CD4-positive, alpha-beta T cell treated with Interleukin-10 for 1 hour (primary cell): ENCODE results near the gene CDK13.

ENCODE experiments used
- DNase-seq: peaks from one replicate; pipeline ENCODE4 v3.0.0-alpha.2; 2020

The CDK13 gene

DNA sequence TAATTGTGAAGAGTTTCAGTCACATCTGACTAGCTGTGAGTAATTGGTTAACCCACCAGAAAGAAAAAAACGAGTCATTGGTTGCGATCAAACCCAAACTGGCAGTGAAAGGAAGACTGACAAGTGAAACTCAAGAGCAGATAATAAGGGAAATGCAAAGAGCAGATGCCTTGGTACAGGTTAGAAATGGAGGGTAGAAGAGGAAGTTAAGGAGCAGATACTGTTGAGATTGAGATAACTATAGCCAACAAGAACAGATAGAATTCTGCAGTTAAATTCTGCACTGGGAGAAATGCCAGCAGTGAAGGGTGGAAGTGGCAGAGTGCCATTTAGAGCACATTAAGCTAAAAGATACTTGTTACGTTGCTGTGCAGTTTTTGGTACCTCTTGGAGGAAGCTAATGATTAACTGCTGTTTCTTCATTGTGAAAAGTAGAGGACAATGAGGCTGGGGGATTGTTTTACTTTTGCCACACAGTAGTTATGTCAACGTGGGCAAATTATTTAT is 65.8 kb downstream of the CDK13 start:
- DNase-seq, result no peak

DNA sequence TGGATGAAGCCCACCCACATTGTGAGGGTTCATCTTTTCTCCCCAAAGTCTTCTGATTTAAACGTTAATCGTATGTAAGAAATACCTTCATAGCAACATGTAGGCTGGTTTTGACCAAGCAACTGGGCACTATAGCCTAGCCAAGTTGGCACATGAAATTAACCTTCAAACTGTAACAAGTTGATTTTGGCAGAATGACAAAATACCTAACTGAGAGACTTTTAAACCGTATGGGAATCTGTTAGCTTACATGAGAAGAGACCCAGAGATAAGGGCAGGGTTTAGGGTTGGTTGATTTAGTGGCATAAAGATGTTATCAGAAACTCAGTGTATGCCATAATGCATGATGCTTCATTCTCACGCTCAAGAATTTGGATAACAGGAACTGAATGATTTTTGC is 69.5 kb downstream of the CDK13 start:
- DNase-seq, result no peak

DNA sequence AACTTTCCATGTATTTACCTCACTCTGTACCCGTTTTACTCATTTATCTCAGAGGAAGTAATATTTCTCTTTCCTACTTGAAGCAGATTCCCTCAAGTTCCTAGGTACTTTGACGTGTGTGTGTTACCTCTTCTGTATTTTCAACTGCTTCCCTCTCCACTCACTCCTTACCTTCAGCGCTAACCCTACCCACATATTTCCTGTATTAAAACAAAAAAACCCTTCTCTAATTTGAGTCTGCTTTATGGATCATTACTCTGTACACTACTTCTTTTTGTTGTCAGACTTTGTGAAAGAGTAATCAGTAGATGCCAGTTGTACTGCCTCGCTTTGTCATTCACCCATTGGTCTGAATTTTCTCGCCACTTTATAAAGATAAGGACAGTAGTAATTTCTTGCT is 74.0 kb downstream of the CDK13 start:
- no peak for DNase-seq

DNA sequence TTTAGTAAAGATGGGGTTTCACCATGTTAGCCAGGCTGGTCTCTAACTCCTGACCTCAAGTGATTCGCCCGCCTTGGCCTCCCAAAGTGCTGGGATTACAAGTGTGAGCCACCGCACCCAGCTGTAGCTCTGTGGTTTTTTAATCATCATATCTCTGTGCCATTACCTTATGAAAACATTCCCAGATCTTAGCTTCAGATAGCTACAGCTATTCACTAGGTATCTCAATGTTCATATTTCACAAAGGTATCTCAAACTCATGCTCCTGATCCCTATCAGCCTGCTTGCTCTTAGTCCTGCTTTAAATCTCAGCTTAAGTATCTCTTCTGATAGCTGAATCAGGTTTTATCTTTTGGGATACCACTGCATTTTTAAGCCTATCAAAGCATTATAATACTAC is 74.8 kb downstream of the CDK13 start:
- no peak for DNase-seq

DNA sequence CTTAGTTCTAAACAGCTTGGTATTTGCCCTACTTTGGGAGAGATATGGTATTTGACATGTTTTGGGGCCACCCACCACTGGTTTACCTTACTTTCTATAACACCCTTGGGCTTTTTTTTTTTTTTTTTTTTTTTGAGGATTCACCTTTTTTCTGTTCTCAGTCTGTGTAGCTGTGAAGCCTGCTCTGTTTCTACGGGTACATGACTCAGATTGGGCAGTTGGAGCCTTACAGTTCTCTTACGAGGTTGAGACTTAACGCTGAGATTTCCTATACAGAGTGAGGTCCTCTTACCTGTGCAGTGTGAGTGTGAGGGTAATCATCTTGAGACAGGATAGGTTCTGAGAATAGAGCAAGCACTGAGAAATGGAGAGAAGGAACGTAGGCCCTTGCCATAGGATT is 77.5 kb downstream of the CDK13 start:
- no peak for DNase-seq

DNA sequence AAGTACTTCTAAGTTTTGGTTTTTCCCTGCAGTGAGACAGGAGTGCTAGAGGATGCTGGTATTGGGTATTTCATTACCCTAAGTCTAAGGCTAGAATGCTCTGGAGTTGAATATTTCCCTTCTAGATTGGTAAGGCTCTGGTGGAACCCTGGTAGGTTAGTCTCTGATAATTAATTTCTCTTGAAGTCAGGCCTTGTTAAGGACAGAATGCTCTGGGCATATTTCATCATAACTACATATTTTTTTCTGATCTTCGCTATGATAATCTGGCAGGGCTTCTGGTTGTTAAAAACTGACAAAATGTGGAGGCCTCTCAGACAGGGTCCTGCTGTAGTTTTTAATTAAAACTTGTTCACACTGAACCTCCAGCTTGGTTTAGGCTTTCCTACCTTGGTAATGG is 83.8 kb downstream of the CDK13 start:
- DNase-seq, result no peak

DNA sequence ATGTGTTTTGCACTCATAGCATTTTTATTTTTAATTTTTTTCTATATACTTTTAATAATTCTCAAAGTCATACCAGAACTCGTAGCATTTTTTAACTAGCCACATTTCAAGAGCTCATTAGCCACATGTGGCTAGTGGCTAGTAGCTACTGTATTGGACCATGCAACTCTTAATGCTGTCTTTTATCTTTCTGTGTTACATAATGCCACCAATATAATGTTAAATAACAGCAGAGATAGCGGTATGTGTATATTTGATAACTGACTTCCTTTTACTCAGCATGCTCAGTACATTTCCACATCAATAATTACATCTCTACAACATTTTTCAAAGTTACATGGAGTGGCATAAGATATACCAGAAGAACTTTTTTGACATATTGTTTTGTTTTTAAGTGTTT is 91.4 kb downstream of the CDK13 start:
- no peak for DNase-seq

DNA sequence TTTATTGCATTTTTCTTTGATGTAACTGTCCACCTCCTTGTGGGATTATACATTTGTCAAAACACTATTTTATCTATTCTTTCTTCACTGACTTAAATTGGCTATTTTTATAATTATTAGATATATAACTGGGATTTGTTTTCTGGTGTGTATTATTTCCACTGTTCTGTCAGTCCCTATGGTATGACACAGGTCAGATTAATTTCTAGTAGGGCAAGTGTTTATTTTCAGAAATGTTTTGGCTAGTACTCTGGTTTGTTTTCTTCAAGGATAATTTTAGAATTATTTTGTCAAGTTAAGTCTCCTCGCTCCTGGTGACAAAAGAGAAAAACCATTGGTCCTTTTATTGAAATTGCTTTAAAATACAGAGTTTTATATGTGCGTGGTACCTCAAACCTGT is 93.1 kb downstream of the CDK13 start:
- DNase-seq, result no peak

DNA sequence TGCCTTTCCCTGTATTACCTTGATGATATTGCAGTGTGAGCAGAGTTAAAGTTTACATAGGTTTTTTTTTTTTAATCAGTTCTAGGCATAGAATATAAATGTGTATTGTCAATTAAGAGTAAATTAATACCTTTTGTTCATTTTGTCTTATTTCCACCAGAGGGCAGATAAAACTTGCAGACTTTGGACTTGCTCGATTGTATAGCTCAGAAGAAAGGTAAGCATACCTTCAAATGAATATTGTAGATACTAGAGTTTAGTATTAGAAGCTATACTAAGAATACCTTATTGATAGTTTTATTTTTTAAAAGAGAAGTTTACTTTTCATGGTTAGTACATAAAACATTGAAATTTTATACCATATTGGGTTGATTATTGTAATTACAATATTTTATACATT is 97.6 kb downstream of the CDK13 start:
- no peak for DNase-seq

DNA sequence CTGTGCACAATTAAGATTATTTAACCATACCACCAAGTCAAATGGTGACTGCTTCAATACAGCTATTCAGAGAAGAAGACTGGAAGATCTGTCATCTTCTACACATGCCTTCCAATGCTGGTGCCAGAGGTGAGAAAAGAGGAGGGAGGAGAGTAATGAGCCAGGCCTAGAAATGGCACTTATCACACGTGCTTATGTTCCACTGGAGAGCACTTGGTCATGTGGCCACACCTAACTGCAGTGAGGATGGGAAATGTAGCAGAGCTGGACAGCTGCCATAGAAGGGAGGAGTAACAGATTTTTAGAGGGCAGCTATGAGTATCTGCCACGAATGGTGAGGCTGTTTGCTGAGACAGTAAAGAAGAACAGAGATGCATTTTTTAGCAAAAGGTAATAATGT is 107.2 kb downstream of the CDK13 start:
- DNase-seq, result no peak

DNA sequence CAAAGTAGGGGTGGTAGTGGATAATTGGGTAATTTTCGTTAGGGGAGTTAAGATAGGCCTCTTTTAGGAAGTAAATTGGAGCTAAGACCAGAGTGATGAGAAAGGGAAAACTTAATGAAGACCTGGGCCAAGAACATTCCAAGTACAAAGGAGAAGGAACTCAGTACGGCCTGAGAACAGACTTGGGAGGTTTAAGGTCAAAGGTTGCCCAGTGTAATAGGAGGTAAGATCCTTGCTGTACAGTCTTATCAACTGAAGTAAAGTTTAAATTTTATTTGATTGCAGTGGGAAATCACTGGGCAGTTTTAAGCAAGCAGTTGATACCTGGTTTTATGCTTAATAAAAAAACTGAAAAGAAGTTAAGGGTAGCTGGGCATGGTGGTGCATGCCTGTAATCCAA is 108.0 kb downstream of the CDK13 start:
- no peak for DNase-seq

DNA sequence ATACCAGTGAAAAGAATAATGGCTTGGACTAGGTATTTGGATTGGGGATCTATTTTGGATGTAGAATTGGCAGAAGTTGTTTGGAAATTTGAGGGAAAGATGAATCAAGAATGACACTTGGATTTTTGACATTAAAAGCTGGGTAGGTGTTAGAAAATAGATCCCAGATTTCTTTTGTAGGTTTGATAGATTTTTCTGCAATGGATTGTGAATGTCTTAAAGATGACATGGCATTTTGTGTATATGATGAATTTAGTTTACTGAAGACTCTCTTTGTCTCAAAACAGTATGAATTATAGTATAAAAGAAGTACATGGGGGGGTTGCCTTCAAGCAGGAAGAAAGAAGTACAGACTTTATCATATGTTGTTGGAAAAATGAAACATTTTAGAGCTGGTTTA is 108.6 kb downstream of the CDK13 start:
- no peak for DNase-seq

DNA sequence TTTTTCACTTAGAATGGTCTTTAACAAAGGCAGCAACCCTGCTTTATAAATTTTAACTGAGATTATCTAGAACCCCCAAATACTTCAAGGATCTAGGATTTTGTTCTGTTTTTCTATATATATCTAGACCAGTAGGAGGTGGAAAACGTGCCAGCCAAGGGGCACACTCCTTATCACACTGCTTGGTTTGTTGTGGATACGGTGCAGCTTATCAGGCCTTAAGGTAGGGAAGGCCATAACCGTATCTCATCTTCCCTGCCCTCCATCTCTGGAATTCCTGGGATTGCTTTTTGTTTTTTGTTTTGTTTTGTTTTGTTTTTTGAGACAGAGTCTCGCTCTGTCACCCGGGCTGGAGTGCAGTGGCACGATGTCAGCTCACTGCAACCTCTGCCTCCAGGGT is 109.0 kb downstream of the CDK13 start:
- no peak for DNase-seq

DNA sequence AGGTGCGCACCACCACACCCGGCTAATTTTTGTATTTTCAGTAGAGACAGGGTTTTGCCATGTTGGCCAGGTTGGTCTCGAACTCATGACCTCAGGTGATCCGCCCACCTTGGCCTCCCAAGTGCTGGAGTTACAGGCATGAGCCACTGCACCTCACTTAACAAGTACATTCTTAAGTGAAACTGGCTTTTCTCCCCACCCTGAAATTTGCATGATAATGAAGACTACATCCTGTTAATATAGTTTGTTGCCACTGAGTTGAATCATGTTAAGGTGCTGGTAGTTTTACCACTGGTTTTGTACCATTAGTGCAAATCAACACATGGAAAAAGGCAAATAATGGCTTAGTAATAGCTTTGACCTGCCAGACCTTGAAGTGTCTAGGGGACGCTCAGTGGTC is 122.2 kb downstream of the CDK13 start:
- DNase-seq, result no peak

DNA sequence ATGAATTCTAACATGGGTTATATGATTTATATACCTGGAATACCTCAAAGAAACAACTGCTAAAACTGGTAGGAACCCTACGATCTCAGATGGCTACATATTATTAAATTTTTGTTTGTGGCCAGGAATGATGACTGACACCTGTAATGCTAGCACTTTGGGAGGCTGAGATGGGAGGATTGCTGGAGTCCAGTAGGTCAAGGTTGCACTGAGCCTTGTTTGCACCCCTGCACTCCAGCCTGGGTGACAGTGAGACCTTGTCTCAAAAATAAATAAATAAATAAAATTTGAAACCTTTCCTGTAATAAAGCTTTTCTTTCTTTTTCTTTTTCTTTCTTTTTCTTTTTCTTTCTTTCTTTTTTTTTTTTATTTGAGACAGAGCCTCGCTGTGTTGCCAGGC is 123.2 kb downstream of the CDK13 start:
- DNase-seq, result no peak

DNA sequence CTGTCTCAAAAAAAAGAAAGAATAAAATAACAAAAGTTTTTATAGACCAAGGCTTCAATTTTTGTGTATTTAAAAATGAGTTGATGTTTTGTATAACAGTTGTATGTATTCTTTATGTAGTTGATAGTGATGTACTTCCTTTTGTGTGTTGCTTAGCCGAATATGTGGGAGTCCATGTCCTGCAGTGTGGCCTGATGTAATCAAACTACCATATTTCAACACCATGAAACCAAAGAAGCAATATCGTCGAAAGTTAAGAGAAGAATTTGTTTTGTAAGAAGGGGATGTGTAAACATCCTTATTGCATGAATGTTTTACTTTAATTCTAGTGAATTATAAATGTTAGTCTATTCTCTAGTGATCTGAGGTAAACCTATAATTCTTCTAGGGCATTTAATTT is 127.8 kb downstream of the CDK13 start:
- no peak for DNase-seq

DNA sequence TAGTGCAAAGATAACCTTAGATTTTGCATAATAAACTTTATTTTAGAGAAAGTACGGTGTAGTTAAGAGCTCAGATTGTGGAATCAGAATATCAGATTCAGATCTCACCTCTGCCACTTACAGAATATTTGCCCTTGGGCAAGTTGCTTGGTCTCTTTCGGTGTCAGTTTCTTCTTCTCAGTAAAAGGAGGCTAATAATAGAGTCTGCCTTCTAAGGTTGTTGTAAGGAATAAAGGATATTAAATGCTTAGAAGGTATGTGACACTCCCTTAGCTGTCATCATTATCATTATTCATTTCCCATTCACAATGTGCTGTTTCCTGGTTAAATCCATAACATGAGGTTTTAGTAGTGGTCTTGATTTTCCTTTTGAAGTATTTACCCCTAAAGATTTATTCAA is 142.1 kb downstream of the CDK13 start:
- DNase-seq, result no peak

DNA sequence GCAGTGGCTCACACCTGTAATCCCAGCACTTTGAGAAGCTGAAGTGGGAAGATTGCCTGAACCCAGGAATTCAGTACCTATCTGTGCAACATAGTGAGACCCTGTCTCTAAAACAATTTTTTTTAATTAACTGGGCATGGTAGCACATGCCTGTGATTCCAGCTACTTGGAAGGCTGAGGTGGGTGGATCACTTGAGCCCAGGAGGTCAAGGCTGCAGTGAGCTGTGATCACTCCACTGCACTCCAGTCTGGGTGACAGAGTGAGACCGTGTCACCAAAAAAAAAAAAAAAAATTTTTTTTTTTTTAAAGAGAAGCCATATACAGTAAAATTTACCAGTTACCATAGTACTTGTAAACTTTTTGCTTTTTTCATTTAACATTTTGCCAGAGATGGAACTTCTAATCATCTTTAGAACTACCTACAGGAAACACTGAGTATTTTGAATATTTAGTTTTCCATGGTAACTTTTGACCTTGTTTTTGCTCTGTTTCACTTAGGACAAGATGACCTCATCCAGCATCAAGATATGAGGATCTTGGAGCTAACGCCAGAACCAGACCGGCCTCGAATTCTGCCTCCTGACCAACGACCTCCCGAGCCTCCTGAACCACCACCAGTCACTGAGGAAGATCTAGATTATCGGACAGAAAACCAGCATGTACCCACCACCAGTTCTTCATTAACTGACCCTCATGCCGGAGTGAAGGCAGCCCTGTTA is 143.7 kb downstream of the CDK13 start:
- no peak for DNase-seq

DNA sequence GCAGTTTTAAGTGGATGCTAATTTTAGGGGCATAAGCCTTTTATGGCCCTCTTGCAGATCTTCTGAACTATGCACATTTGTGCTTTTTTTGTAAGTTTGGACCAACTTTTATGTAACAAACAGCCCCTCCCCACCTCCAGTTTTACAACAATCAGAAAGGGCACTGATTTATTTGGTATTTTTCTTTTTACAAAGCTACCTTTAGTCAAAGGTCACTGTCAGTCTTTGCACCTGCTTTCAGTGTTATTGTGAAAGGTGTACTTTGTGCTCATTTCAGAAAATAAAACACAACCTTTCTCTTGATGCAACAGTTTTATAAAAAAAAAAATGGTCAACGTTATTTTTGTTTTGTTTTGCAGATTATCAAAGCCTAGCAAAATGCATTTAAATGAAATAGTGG is 145.2 kb downstream of the CDK13 start:
- DNase-seq, result no peak

DNA sequence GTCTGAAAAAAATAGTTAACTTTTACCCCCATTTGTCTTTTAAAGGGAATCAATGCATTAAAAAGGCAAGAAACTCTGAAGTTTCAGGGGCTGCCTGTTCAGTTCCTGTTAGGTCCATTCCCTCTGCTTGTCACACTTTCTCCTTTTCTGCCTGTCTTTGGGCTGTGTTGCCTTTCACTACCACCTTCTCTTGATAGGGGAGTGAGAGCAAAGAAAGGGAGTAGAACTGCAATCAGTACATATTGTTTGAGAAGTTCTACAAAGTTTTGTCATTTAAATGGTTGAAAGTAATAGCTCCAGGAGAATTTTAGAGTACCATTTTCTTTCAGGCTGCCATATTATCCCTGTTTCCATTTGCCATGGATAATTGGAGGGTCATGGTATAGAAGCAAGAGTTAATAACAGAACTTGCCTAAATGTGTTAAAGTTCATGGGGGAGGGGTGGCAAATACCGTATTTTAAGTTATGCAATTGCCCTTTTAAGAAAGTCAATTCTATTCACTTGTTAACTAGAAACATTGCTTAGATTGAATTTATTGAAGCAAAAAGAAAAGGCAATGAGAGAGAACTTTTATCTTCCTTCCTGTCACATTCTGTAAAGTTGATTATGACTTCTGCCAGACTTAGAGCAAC is 145.8 kb downstream of the CDK13 start:
- no peak for DNase-seq

DNA sequence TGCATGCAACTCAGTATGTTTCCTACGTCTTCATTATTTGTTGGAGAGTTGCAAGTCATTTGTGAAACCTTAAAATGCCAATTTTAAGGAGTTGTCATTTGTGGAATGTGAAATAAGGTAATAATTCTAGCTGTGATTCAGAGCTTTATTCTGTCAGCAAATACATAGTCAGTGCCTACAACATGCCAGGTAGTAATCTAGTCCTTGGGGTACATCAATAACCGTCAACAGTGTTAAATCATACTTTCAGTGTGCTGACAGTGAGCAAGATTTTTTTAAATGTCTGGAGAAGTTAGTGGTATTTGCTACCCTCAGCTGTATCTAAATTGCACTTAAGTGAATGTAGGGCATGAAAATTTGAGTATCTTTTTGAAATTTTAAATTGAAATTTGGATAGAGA is 147.7 kb downstream of the CDK13 start:
- no peak for DNase-seq

DNA sequence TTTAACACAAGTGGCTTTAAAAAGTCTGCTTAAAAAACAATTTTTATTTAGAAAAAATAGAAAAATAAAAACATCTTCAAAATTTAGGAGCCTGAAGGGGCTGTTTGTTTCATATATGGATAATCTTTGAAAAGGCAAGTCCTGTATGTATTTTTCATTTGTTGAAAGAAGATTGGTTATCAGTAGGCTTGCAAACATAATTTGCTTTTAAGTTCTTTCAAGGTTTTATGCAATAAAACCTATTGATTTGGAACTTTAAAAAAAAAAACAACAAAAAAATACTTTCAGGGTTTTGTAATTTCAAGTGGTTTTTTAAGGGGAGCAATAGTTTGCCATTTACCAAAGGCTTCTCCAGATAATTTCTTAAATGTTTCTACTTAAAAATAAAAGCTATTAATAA is 148.8 kb downstream of the CDK13 start:
- DNase-seq, result no peak

DNA sequence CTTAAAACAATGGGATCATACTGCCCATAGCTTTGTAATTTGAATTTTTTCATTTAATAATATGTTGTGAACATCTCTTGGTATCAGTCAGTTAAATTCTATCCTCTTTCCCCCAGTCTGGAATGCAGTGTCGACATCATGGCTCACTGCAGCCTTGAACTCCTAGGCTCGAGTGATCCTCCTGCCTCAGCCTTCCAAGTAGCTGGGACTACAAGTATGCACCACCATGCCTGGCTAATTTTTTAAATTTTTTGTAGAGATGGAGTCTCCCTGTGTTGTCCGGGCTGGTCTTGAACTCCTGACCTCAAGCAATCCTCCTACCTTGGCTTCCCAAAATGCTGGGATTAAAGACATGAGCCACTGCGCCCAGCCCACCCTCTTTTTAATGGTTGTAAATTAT is 149.8 kb downstream of the CDK13 start:
- no peak for DNase-seq

DNA sequence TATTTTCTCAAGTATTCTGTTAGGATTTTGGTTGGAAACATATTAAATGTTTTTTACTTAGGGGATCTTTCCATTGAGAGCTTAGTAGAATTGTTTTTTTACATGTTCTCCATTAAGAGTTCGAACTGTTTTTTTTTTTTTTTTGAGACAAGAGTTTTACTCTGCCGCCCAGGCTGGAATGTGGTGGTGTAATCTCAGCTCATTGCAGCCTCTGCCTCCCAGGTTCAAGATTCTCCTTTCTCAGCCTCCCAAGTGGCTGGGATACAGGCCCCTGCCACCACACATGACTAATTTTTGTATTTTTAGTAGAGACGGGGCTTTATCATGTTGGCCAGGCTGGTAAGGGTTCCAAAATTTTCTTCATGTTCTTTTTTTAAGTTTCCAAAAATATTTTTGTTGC is 151.1 kb downstream of the CDK13 start:
- no peak for DNase-seq

DNA sequence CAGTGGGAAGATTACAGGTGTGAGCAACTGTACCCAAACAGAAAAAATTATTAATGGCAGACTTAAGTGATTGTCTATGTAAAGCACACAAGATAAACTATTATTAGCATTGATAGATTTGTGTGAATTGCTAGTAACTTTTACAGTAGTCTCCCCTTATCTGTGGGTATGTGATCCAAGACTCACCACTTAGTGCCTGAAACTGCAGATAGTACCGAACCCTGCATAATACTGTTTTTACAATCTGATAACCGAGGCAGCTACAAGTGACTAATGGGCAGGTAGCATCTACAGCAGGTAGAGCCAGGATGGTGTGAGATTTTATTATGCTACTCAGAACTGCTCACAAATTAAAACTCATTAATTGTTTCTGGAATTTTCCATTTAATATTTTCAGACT is 152.8 kb downstream of the CDK13 start:
- DNase-seq, result no peak
